Stimulated activated CD4-positive, alpha-beta T cell treated with anti-CD3 and anti-CD28 coated beads, Interleukin-1b, Interleukin-23, amount 100 ng/mL, for 1 hour (primary cell): ENCODE measurements around the gene FCHSD2.
"Not testable (repeated sequence)": the region's sequence is repeated elsewhere in the genome, so short reads cannot be mapped to it uniquely, and the experiment has no call there.

Experiments
- DNase-seq, 2 donors: peaks; one replicate each; pipeline ENCODE4 v3.0.0-alpha.2; 2020; ENCODE audit warnings: low read depth in 2 of 2

Gene FCHSD2

GRCh38 chr11:72836111-72836510 lies 306.0 kb downstream of the FCHSD2 start:
- DNase-seq: no peak

GRCh38 chr11:72834905-72835304 lies 307.2 kb downstream of the FCHSD2 start:
- no peak for DNase-seq

GRCh38 chr11:72833811-72834493 lies 308.2 kb downstream of the FCHSD2 start:
- DNase-seq: no peak

- no peak for DNase-seq
Observed at GRCh38 chr11:72833083-72833733, 308.9 kb downstream of the FCHSD2 start.

GRCh38 chr11:72832301-72833082 lies 309.6 kb downstream of the FCHSD2 start:
- DNase-seq: no peak

GRCh38 chr11:72831521-72832300 lies 310.4 kb downstream of the FCHSD2 start:
- peak in 1 of 2 donors; percentile 30 for DNase-seq

GRCh38 chr11:72829884-72830533 lies 312.1 kb downstream of the FCHSD2 start:
- no peak for DNase-seq

GRCh38 chr11:72829178-72829577 lies 312.9 kb downstream of the FCHSD2 start:
- no peak for DNase-seq

- DNase-seq: no peak
Observed at GRCh38 chr11:72828692-72829101, 313.4 kb downstream of the FCHSD2 start.

GRCh38 chr11:72828081-72828567 lies 314.0 kb downstream of the FCHSD2 start:
- DNase-seq: no peak

GRCh38 chr11:72827656-72828055 lies 314.5 kb downstream of the FCHSD2 start:
- DNase-seq: not testable (repeated sequence)

- DNase-seq: no peak
Observed at GRCh38 chr11:72826942-72827480, 315.1 kb downstream of the FCHSD2 start.

GRCh38 chr11:72826191-72826941 lies 315.8 kb downstream of the FCHSD2 start:
- DNase-seq: no peak

GRCh38 chr11:72825661-72826060 lies 316.5 kb downstream of the FCHSD2 start:
- no peak for DNase-seq

- no peak for DNase-seq
Observed at GRCh38 chr11:72824811-72825505, 317.2 kb downstream of the FCHSD2 start.

- DNase-seq: no peak
Observed at GRCh38 chr11:72824020-72824419, 318.1 kb downstream of the FCHSD2 start.

- no peak for DNase-seq
Observed at GRCh38 chr11:72823105-72823804, 318.9 kb downstream of the FCHSD2 start.

- DNase-seq: peak; percentile 67 to 83
Observed at GRCh38 chr11:72821920-72822799, 320.0 kb downstream of the FCHSD2 start.
